Liver (tissue), 9 donors: ENCODE data around the gene OPRL1. TPM values are rescaled to one million over a fixed set of nuclear protein-coding genes. Genes with fewer than 3 reads are reported as not detected.

Source experiments
- DNase-seq: peaks from one replicate; pipeline ENCODE4 v3.0.0-alpha.2; 2017; ENCODE audit warnings: low spot score
- H3K27ac ChIP-seq, 2 donors: one replicate each; pipeline ENCODE4 v1.7.0; 2013; ENCODE audit warnings: inconsistent platforms in 2 of 2, low read length in 2 of 2, control low read depth in 1 of 2, low read depth in 1 of 2, mild to moderate bottlenecking in 1 of 2
- H3K27me3 ChIP-seq, 4 donors: one replicate each; pipeline versions ENCODE4 v1.6.1 to v1.7.0; 2013; ENCODE audit warnings: low read length in 3 of 4, inconsistent platforms in 1 of 4, mild to moderate bottlenecking in 1 of 4, moderate library complexity in 1 of 4; ENCODE audit not compliant: control insufficient read depth in 4 of 4, insufficient read depth in 4 of 4
- H3K36me3 ChIP-seq, 4 donors: one replicate each; pipeline versions ENCODE4 v1.6.1 to v1.7.0; 2013; ENCODE audit warnings: low read length in 3 of 4, mild to moderate bottlenecking in 3 of 4, low read depth in 1 of 4, moderate library complexity in 1 of 4; ENCODE audit not compliant: control insufficient read depth in 4 of 4, insufficient read depth in 3 of 4
- H3K4me1 ChIP-seq, 4 donors: one replicate each; pipeline versions ENCODE4 v1.6.1 to v1.7.0; 2013; ENCODE audit warnings: low read length in 3 of 4, mild to moderate bottlenecking in 3 of 4, moderate library complexity in 1 of 4; ENCODE audit not compliant: control insufficient read depth in 4 of 4, insufficient read depth in 4 of 4
- H3K4me3 ChIP-seq, 3 donors: one replicate each; pipeline versions ENCODE4 v1.6.1 to v1.7.0; 2013; ENCODE audit warnings: low read length in 3 of 3, control low read depth in 1 of 3, low read depth in 1 of 3, mild to moderate bottlenecking in 1 of 3
- H3K9ac ChIP-seq, 2 donors: one replicate each; pipeline ENCODE4 v1.7.0; 2013; ENCODE audit warnings: low read length in 2 of 2, mild to moderate bottlenecking in 2 of 2, moderate library complexity in 2 of 2, control low read depth in 1 of 2, low read depth in 1 of 2
- H3K9me3 ChIP-seq, 4 donors: one replicate each; pipeline versions ENCODE4 v1.6.1 to v1.7.0; 2013; ENCODE audit warnings: low read length in 3 of 4; ENCODE audit not compliant: control insufficient read depth in 4 of 4
- ATF3 ChIP-seq: IDR thresholded peaks from 2 replicates; pipeline ENCODE4 v1.6.1; 2016; ENCODE audit warnings: antibody characterized with exemption
- CTCF ChIP-seq: fragments of 150-350 bp; IDR thresholded peaks from 2 replicates; pipeline ENCODE4 v1.5.1; 2017; ENCODE audit warnings: improper control_type of control experiment, low read depth, low read length; ENCODE audit not compliant: missing input control
- FOXA1 ChIP-seq: IDR thresholded peaks from 2 replicates; pipeline ENCODE4 v1.6.1; 2016; ENCODE audit warnings: antibody characterized with exemption
- FOXA2 ChIP-seq: IDR thresholded peaks from 2 replicates; pipeline ENCODE4 v1.6.1; 2016; ENCODE audit warnings: antibody characterized with exemption
- GABPA ChIP-seq, 2 donors: IDR thresholded peaks in 1 of 2; conservative IDR thresholded peaks in 1 of 2; 2 replicates each; pipeline ENCODE4 v1.6.1; 2016; ENCODE audit warnings: antibody characterized with exemption in 2 of 2, mild to moderate bottlenecking in 1 of 2, moderate library complexity in 1 of 2
- HNF4A ChIP-seq, 2 donors: conservative IDR thresholded peaks; 2 replicates each; pipeline ENCODE4 v1.6.1; 2016; ENCODE audit warnings: antibody characterized with exemption in 2 of 2, mild to moderate bottlenecking in 2 of 2
- HNF4G ChIP-seq: IDR thresholded peaks from 2 replicates; pipeline ENCODE4 v1.6.1; 2016; ENCODE audit warnings: antibody characterized with exemption
- JUND ChIP-seq, 2 donors: IDR thresholded peaks; 2 replicates each; pipeline ENCODE4 v1.6.1; 2016; ENCODE audit warnings: antibody characterized with exemption in 2 of 2
- MAX ChIP-seq: IDR thresholded peaks from 2 replicates; pipeline ENCODE4 v1.6.1; 2016; ENCODE audit warnings: antibody characterized with exemption
- NR2F2 ChIP-seq: IDR thresholded peaks from 2 replicates; pipeline ENCODE4 v1.6.1; 2016; ENCODE audit warnings: antibody characterized with exemption
- RAD21 ChIP-seq, 2 donors: IDR thresholded peaks; 2 replicates each; pipeline ENCODE4 v1.6.1; 2016; ENCODE audit warnings: antibody characterized with exemption in 2 of 2, mild to moderate bottlenecking in 2 of 2
- REST ChIP-seq: IDR thresholded peaks from 2 replicates; pipeline ENCODE4 v1.6.1; 2016; ENCODE audit warnings: antibody characterized with exemption, mild to moderate bottlenecking
- RXRA ChIP-seq, 2 donors: IDR thresholded peaks; 2 replicates each; pipeline ENCODE4 v1.6.1; 2017 to 2018; ENCODE audit warnings: antibody characterized with exemption in 2 of 2, mild to moderate bottlenecking in 1 of 2
- SP1 ChIP-seq: IDR thresholded peaks from 2 replicates; pipeline ENCODE4 v1.6.1; 2018; ENCODE audit warnings: antibody characterized with exemption, mild to moderate bottlenecking
- TAF1 ChIP-seq: conservative IDR thresholded peaks from 2 replicates; pipeline ENCODE4 v1.6.1; 2016; ENCODE audit warnings: antibody characterized with exemption, mild to moderate bottlenecking
- YY1 ChIP-seq: IDR thresholded peaks from 2 replicates; pipeline ENCODE4 v1.6.1; 2016; ENCODE audit warnings: antibody characterized with exemption, mild to moderate bottlenecking
- ZBTB33 ChIP-seq: IDR thresholded peaks from 2 replicates; pipeline ENCODE4 v1.6.1; 2016; ENCODE audit warnings: antibody characterized with exemption
- WGBS: extraction: QIAGEN DNeasy Blood & Tissue Kit; methylation state at CpG from one replicate; pipeline ENCODE4 v1.1.7; 2013; 5-methylcytosine and 5-hydroxymethylcytosine counted together
- polyA plus RNA-seq, 2 donors: library from polyadenylated mRNA; stranded (reverse) in 1 of 2; unstranded in 1 of 2; fragments of 200-250 nt in 1 of 2; fragments of >200 nt in 1 of 2; fragmentation: Nextera tagmentation in 1 of 2; extraction: Ambion mirVana in 1 of 2; gene quantifications; one replicate each; pipeline versions ENCODE4 v1.2.1 to v1.2.3, GENCODE V29; 2013 to 2015
- total RNA-seq, 2 donors: library from RNA; depleted of rRNA; stranded (reverse); fragments of >200 nt; gene quantifications; one replicate each; pipeline ENCODE4 v1.2.3, GENCODE V29; 2014
- donor health status: healthy.
- donor health status: healthy.
- donor health status: healthy.
- donor health status: healthy.
- donor health status: healthy.

OPRL1 gene
- total and polyA plus RNA-seq, 4 donors = 0.04 to 0.79 (median 0.35) TPM

- Histone ChIP-seq H3K4me1 (no peaks in the 10 kb centered on the region), H3K9ac (no peak overlapping the region), H3K27ac (no peak overlapping the region), H3K36me3 (no peaks in the 10 kb centered on the region), H3K27me3 (peaks cover 0 to 5% (median 0%) of the 10 kb centered on the region in 4 donors), H3K9me3 (no peaks in the 10 kb centered on the region), H3K4me3 (no peak overlapping the region)
- TF ChIP-seq SP1 (no peak), FOXA2 (no peak), HNF4G (no peak), FOXA1 (no peak), REST (no peak), CTCF (no peak), MAX (no peak), GABPA (IDR thresholded peaks at IDR 0.05 in 1 of 2, conservative IDR thresholded peaks at IDR 0.05 in 1 of 2) (no peak), RXRA (IDR thresholded peaks at IDR 0.05) (no peak), NR2F2 (no peak), JUND (IDR thresholded peaks at IDR 0.05) (no peak), HNF4A (conservative IDR thresholded peaks at IDR 0.05) (no peak), RAD21 (IDR thresholded peaks at IDR 0.05) (no peak), TAF1 (no peak), YY1 (no peak), ATF3 (no peak), ZBTB33 (no peak)
- no peak for DNase-seq
- 94% methylated on average over 6 of the region's 6 CpGs for WGBS
These were observed 16.7 kb downstream of the OPRL1 start for GRCh38 chr20:64096535-64096934.
